HG03432 (cell line): ENCODE results near the gene ZFP1.

ENCODE experiments used
- ATAC-seq: cut with Tn5 transposase; IDR thresholded peaks from one replicate; pipeline ENCODE4 v1.9.1; 2021; ENCODE audit warnings: mild to moderate bottlenecking, moderate library complexity; ENCODE audit not compliant: unreplicated experiment

ZFP1 gene

GRCh38 chr16:75147968-75148310 lies 385 bp upstream of the ZFP1 start:
- ATAC-seq = no peak

- no peak for ATAC-seq
These were observed 3.5 kb downstream of the ZFP1 start for GRCh38 chr16:75151798-75152197.

GRCh38 chr16:75152635-75153034 lies 4.3 kb downstream of the ZFP1 start:
- no peak for ATAC-seq

GRCh38 chr16:75160386-75160785 lies 12.1 kb downstream of the ZFP1 start:
- no peak for ATAC-seq

GRCh38 chr16:75169899-75170405 lies 21.6 kb downstream of the ZFP1 start:
- no peak for ATAC-seq

GRCh38 chr16:75172578-75172977 lies 24.3 kb downstream of the ZFP1 start:
- no peak for ATAC-seq

- no peak for ATAC-seq
These were observed 26.8 kb downstream of the ZFP1 start for GRCh38 chr16:75175074-75175473.

GRCh38 chr16:75176926-75177325 lies 28.6 kb downstream of the ZFP1 start:
- ATAC-seq = no peak

GRCh38 chr16:75179208-75179607 lies 30.9 kb downstream of the ZFP1 start:
- no peak for ATAC-seq

GRCh38 chr16:75181630-75182029 lies 33.3 kb downstream of the ZFP1 start:
- ATAC-seq = no peak

- ATAC-seq = no peak
These were observed 40.6 kb downstream of the ZFP1 start for GRCh38 chr16:75188832-75189477.

GRCh38 chr16:75189638-75190245 lies 41.4 kb downstream of the ZFP1 start:
- ATAC-seq = no peak

- no peak for ATAC-seq
These were observed 44.4 kb downstream of the ZFP1 start for GRCh38 chr16:75192606-75193264.

- no peak for ATAC-seq
These were observed 44.9 kb downstream of the ZFP1 start for GRCh38 chr16:75193265-75193650.

GRCh38 chr16:75193730-75194444 lies 45.6 kb downstream of the ZFP1 start:
- no peak for ATAC-seq

- ATAC-seq = no peak
These were observed 47.8 kb downstream of the ZFP1 start for GRCh38 chr16:75195811-75196790.

GRCh38 chr16:75196836-75197235 lies 48.5 kb downstream of the ZFP1 start:
- no peak for ATAC-seq

GRCh38 chr16:75197522-75198134 lies 49.3 kb downstream of the ZFP1 start:
- no peak for ATAC-seq

- no peak for ATAC-seq
These were observed 49.8 kb downstream of the ZFP1 start for GRCh38 chr16:75198135-75198600.

- no peak for ATAC-seq
These were observed 53.8 kb downstream of the ZFP1 start for GRCh38 chr16:75202069-75202590.
